Mesenchymal stem cell (in vitro differentiated cells and primary cell): ENCODE measurements around the gene OR10P1.

Experiments
- DNase-seq: peaks from one replicate; pipeline ENCODE4 v3.0.0-alpha.2; 2013
- H2AFZ ChIP-seq: one replicate; pipeline ENCODE4 v1.6.1; 2013; ENCODE audit warnings: low read depth, mild to moderate bottlenecking, control low read depth, inconsistent platforms, low read length, moderate library complexity
- H2AK5ac ChIP-seq: 2 replicates; pipeline ENCODE4 v1.6.1; 2013; ENCODE audit warnings: low read length, moderate library complexity, mild to moderate bottlenecking, inconsistent platforms; ENCODE audit not compliant: severe bottlenecking
- H2BK120ac ChIP-seq: one replicate; pipeline ENCODE4 v1.6.1; 2013; ENCODE audit warnings: low read depth, mild to moderate bottlenecking, inconsistent platforms, low read length, moderate library complexity
- H2BK12ac ChIP-seq, 2 experiments: one replicate each; pipeline ENCODE4 v1.6.1; 2013; ENCODE audit warnings: inconsistent platforms in 2 of 2, low read length in 2 of 2, mild to moderate bottlenecking in 2 of 2, moderate library complexity in 2 of 2, control low read depth in 1 of 2
- H2BK15ac ChIP-seq: one replicate; pipeline ENCODE4 v1.6.1; 2013; ENCODE audit warnings: mild to moderate bottlenecking, low read depth, inconsistent platforms; ENCODE audit not compliant: poor library complexity, severe bottlenecking
- H2BK5ac ChIP-seq: 2 replicates; pipeline ENCODE4 v1.6.1; 2013; ENCODE audit warnings: low read depth, mild to moderate bottlenecking, low read length, control low read depth, inconsistent platforms; ENCODE audit not compliant: poor library complexity, severe bottlenecking
- H3K14ac ChIP-seq, 2 experiments: one replicate each; pipeline ENCODE4 v1.6.1; 2013; ENCODE audit warnings: inconsistent platforms in 2 of 2, low read length in 2 of 2, control low read depth in 1 of 2, mild to moderate bottlenecking in 1 of 2, moderate library complexity in 1 of 2
- H3K18ac ChIP-seq, 2 experiments: one replicate each; pipeline ENCODE4 v1.6.1; 2013; ENCODE audit warnings: inconsistent platforms in 2 of 2, low read length in 2 of 2, control low read depth in 1 of 2, low read depth in 1 of 2, mild to moderate bottlenecking in 1 of 2
- H3K23ac ChIP-seq, 2 experiments: one replicate each; pipeline ENCODE4 v1.6.1; 2013; ENCODE audit warnings: inconsistent platforms in 2 of 2, low read length in 2 of 2, mild to moderate bottlenecking in 2 of 2, moderate library complexity in 2 of 2, control low read depth in 1 of 2
- H3K27ac ChIP-seq: 2 replicates; pipeline ENCODE4 v1.5.1; 2013; ENCODE audit warnings: mild to moderate bottlenecking, moderate library complexity, low read length, control low read depth, inconsistent platforms; ENCODE audit not compliant: poor library complexity, severe bottlenecking
- H3K27me3 ChIP-seq, 2 experiments: 2 replicates each; pipeline versions ENCODE4 v1.6.1 to v1.7.0; 2013; ENCODE audit warnings: low read length in 2 of 2, mild to moderate bottlenecking in 2 of 2, moderate library complexity in 2 of 2, control low read depth in 1 of 2, inconsistent platforms in 1 of 2; ENCODE audit not compliant: control insufficient read depth in 1 of 2, insufficient read depth in 1 of 2
- H3K36me3 ChIP-seq, 2 experiments: 2 replicates each; pipeline versions ENCODE4 v1.6.1 to v1.7.0; 2013; ENCODE audit warnings: low read length in 2 of 2, control low read depth in 1 of 2, inconsistent platforms in 1 of 2, low read depth in 1 of 2, mild to moderate bottlenecking in 1 of 2; ENCODE audit not compliant: insufficient read depth in 2 of 2, control insufficient read depth in 1 of 2
- H3K4ac ChIP-seq, 2 experiments: one replicate each; pipeline ENCODE4 v1.6.1; 2013; ENCODE audit warnings: inconsistent platforms in 2 of 2, low read length in 2 of 2, mild to moderate bottlenecking in 2 of 2, moderate library complexity in 2 of 2, control low read depth in 1 of 2, low read depth in 1 of 2
- H3K4me1 ChIP-seq: 2 replicates; pipeline ENCODE4 v1.6.1; 2013; ENCODE audit warnings: low read depth, low read length, control low read depth; ENCODE audit not compliant: control insufficient read depth, insufficient read depth
- H3K4me2 ChIP-seq: 2 replicates; pipeline ENCODE4 v1.6.1; 2013; ENCODE audit warnings: low read length, mild to moderate bottlenecking, inconsistent platforms; ENCODE audit not compliant: poor library complexity, severe bottlenecking
- H3K4me3 ChIP-seq, 2 experiments: 2 replicates each; pipeline versions ENCODE4 v1.5.1 to v1.7.0; 2013; ENCODE audit warnings: low read length in 2 of 2, mild to moderate bottlenecking in 2 of 2, control low read depth in 1 of 2, low read depth in 1 of 2; ENCODE audit not compliant: insufficient read depth in 1 of 2
- H3K79me1 ChIP-seq: replicated peaks from 2 replicates; pipeline ENCODE4 v1.6.1; 2013; ENCODE audit warnings: mild to moderate bottlenecking, control low read depth, low read length, inconsistent platforms; ENCODE audit not compliant: poor library complexity, severe bottlenecking
- H3K9ac ChIP-seq: 2 replicates; pipeline ENCODE4 v1.7.0; 2013; ENCODE audit warnings: mild to moderate bottlenecking, low read length, moderate library complexity
- H3K9me3 ChIP-seq: 2 replicates; pipeline ENCODE4 v1.7.0; 2013; ENCODE audit warnings: mild to moderate bottlenecking, low read length; ENCODE audit not compliant: control insufficient read depth
- H4K8ac ChIP-seq: one replicate; pipeline ENCODE4 v1.6.1; 2013; ENCODE audit warnings: inconsistent platforms, mild to moderate bottlenecking, low read length, moderate library complexity
- H4K91ac ChIP-seq: one replicate; pipeline ENCODE4 v1.6.1; 2013; ENCODE audit warnings: mild to moderate bottlenecking, low read length, inconsistent platforms
- WGBS: methylation state at CpG from one replicate; pipeline ENCODE4 v1.1.7; 2013; ENCODE audit warnings: mixed read lengths; 5-methylcytosine and 5-hydroxymethylcytosine counted together

Gene OR10P1

GRCh38 chr12:55670276-55670675, 33.6 kb downstream of the OR10P1 start:
- Histone ChIP-seq H3K9ac (no peak overlapping the region), H3K27ac (no peak overlapping the region), H3K4me1 (no peaks in the 10 kb centered on the region), H4K8ac (no peak overlapping the region), H3K18ac (no peak overlapping the region), H3K23ac (no peak overlapping the region), H2BK12ac (no peak overlapping the region), H3K14ac (no peak overlapping the region), H3K36me3 (no peaks in the 10 kb centered on the region), H2BK5ac (no peak overlapping the region), H3K4me3 (no peak overlapping the region), H2AK5ac (no peak overlapping the region), H3K4ac (no peak overlapping the region), H2BK15ac (no peak overlapping the region), H3K4me2 (no peak overlapping the region), H2AFZ (no peak overlapping the region), H3K9me3 (no peaks in the 10 kb centered on the region), H3K27me3 (peaks cover 0 to 7% of the 10 kb centered on the region in 2 experiments), H4K91ac (no peak overlapping the region), H3K79me1 (no peaks in the 10 kb centered on the region), H2BK120ac (no peak overlapping the region)
- DNase-seq: no peak

- Histone ChIP-seq H3K14ac (no peak overlapping the region), H2BK5ac (no peak overlapping the region), H3K23ac (no peak overlapping the region), H2BK12ac (no peak overlapping the region), H2BK15ac (no peak overlapping the region), H3K4me3 (no peak overlapping the region), H3K9ac (no peak overlapping the region), H2AFZ (no peak overlapping the region), H2BK120ac (no peak overlapping the region), H3K18ac (no peak overlapping the region), H3K79me1 (no peaks in the 10 kb centered on the region), H3K27ac (no peak overlapping the region), H4K8ac (no peak overlapping the region), H3K4ac (no peak overlapping the region), H2AK5ac (no peak overlapping the region), H3K27me3 (peaks cover 0 to 11% of the 10 kb centered on the region in 2 experiments), H3K4me2 (no peak overlapping the region), H3K4me1 (no peaks in the 10 kb centered on the region), H3K9me3 (no peaks in the 10 kb centered on the region), H4K91ac (no peak overlapping the region), H3K36me3 (no peaks in the 10 kb centered on the region)
- no peak for DNase-seq
- WGBS: 57% methylated on average over 4 of the region's 4 CpGs
Measured at GRCh38 chr12:55671746-55672145, 35.1 kb downstream of the OR10P1 start.

- no peaks in the 10 kb centered on the region for H3K9me3 ChIP-seq
- H2AK5ac ChIP-seq: no peak overlapping the region
- no peak for DNase-seq
- H3K4me2 ChIP-seq: no peak overlapping the region
- no peak overlapping the region for H2BK15ac ChIP-seq
- H3K4me3 ChIP-seq: no peak overlapping the region
- no peak overlapping the region for H3K4ac ChIP-seq
- no peak overlapping the region for H3K14ac ChIP-seq
- H3K4me1 ChIP-seq: no peaks in the 10 kb centered on the region
- H2BK5ac ChIP-seq: no peak overlapping the region
- H3K27ac ChIP-seq: no peak overlapping the region
- no peak overlapping the region for H2BK120ac ChIP-seq
- H3K18ac ChIP-seq: no peak overlapping the region
- no peak overlapping the region for H2AFZ ChIP-seq
- no peak overlapping the region for H2BK12ac ChIP-seq
- H4K8ac ChIP-seq: no peak overlapping the region
- H3K9ac ChIP-seq: no peak overlapping the region
- no peaks in the 10 kb centered on the region for H3K79me1 ChIP-seq
- H3K36me3 ChIP-seq: no peaks in the 10 kb centered on the region
- peaks cover 0 to 11% of the 10 kb centered on the region in 2 experiments for H3K27me3 ChIP-seq
- H3K23ac ChIP-seq: no peak overlapping the region
- H4K91ac ChIP-seq: no peak overlapping the region
Measured at GRCh38 chr12:55673638-55674037, 36.9 kb downstream of the OR10P1 start.

- WGBS: 74% methylated on average over 8 of the region's 8 CpGs
Measured at GRCh38 chr12:55675666-55676065, 39.0 kb downstream of the OR10P1 start.

More at GRCh38 chr12:55675666-55676065, 39.0 kb downstream of the OR10P1 start:
- Histone ChIP-seq H3K9ac (no peak overlapping the region), H4K8ac (no peak overlapping the region), H3K9me3 (no peaks in the 10 kb centered on the region), H2BK12ac (no peak overlapping the region), H3K36me3 (no peaks in the 10 kb centered on the region), H2AK5ac (no peak overlapping the region), H4K91ac (no peak overlapping the region), H3K4me1 (no peaks in the 10 kb centered on the region), H3K4me3 (no peak overlapping the region), H3K27me3 (peaks cover 0 to 11% of the 10 kb centered on the region in 2 experiments), H3K14ac (no peak overlapping the region), H3K18ac (no peak overlapping the region), H3K4me2 (no peak overlapping the region), H3K4ac (no peak overlapping the region), H3K79me1 (no peaks in the 10 kb centered on the region), H2BK15ac (no peak overlapping the region), H2BK5ac (no peak overlapping the region), H3K27ac (no peak overlapping the region), H3K23ac (no peak overlapping the region), H2AFZ (no peak overlapping the region), H2BK120ac (no peak overlapping the region)
- no peak for DNase-seq
